ENCODE results near the gene EXOC1.

The EXOC1 gene

GRCh38 chr4:55859711-55860110 lies 6.3 kb downstream of the EXOC1 start:
- no peak for DNase-seq

- DNase-seq, result no peak
These were observed 11.3 kb downstream of the EXOC1 start for GRCh38 chr4:55864577-55865223.

GRCh38 chr4:55865228-55865806 lies 11.9 kb downstream of the EXOC1 start:
- no peak for DNase-seq

- DNase-seq, result no peak
These were observed 13.0 kb downstream of the EXOC1 start for GRCh38 chr4:55866290-55866907.

GRCh38 chr4:55866973-55867574 lies 13.6 kb downstream of the EXOC1 start:
- no peak for DNase-seq

- no peak for DNase-seq
These were observed 15.2 kb downstream of the EXOC1 start for GRCh38 chr4:55868581-55869090.

- no peak for DNase-seq
These were observed 17.9 kb downstream of the EXOC1 start for GRCh38 chr4:55871299-55871800.

- no peak for DNase-seq
These were observed 21.4 kb downstream of the EXOC1 start for GRCh38 chr4:55874831-55875230.

GRCh38 chr4:55876387-55876786 lies 22.9 kb downstream of the EXOC1 start:
- no peak for DNase-seq

GRCh38 chr4:55879224-55879623 lies 25.8 kb downstream of the EXOC1 start:
- no peak for DNase-seq

- DNase-seq, result no peak
These were observed 27.3 kb downstream of the EXOC1 start for GRCh38 chr4:55880652-55881280.

- no peak for DNase-seq
These were observed 30.8 kb downstream of the EXOC1 start for GRCh38 chr4:55884093-55884850.

- no peak for DNase-seq
These were observed 31.4 kb downstream of the EXOC1 start for GRCh38 chr4:55884851-55885219.

- DNase-seq, result no peak
These were observed 34.1 kb downstream of the EXOC1 start for GRCh38 chr4:55887594-55887993.

GRCh38 chr4:55892156-55892555 lies 38.7 kb downstream of the EXOC1 start:
- no peak for DNase-seq

GRCh38 chr4:55896622-55897021 lies 43.2 kb downstream of the EXOC1 start:
- no peak for DNase-seq

GRCh38 chr4:55902677-55903076 lies 49.2 kb downstream of the EXOC1 start:
- no peak for DNase-seq

GRCh38 chr4:55903577-55903976 lies 50.1 kb downstream of the EXOC1 start:
- no peak for DNase-seq

- no peak for DNase-seq
These were observed 51.1 kb downstream of the EXOC1 start for GRCh38 chr4:55904576-55904975.

GRCh38 chr4:55906323-55906722 lies 52.9 kb downstream of the EXOC1 start:
- no peak for DNase-seq

- DNase-seq, result no peak
These were observed 53.5 kb downstream of the EXOC1 start for GRCh38 chr4:55906989-55907388.

GRCh38 chr4:55907469-55907868 lies 54.0 kb downstream of the EXOC1 start:
- no peak for DNase-seq

GRCh38 chr4:55910140-55910539 lies 56.7 kb downstream of the EXOC1 start:
- DNase-seq, result no peak
